K562 (cell line): ENCODE data around the gene HEMK1.

Experiments used
- BRCA1 ChIP-seq, 2 experiments: fragments of 450-650 bp in 1 of 2; sonication (generic) in 1 of 2; formaldehyde crosslinking in 1 of 2; IDR thresholded peaks; 2 replicates each; pipeline versions ENCODE4 v1.5.0 to v1.6.1; 2017 to 2020; ENCODE audit warnings: mild to moderate bottlenecking in 1 of 2, missing genetic modification reagents in 1 of 2
- CC2D1A ChIP-seq: fragments of 450-650 bp; IDR thresholded peaks from 2 replicates; pipeline ENCODE4 v1.6.1; 2017; ENCODE audit warnings: mild to moderate bottlenecking
- CTCF ChIP-seq, 3 experiments: IDR thresholded peaks in 2 of 3; conservative IDR thresholded peaks in 1 of 3; 2 replicates each; pipeline ENCODE4 v1.5.1; 2011 to 2012; ENCODE audit warnings: low read length in 3 of 3, mild to moderate bottlenecking in 3 of 3, control low read depth in 2 of 3, improper control_type of control experiment in 1 of 3, inconsistent platforms in 1 of 3, low read depth in 1 of 3, mixed read lengths in 1 of 3, moderate library complexity in 1 of 3; ENCODE audit not compliant: insufficient read depth in 2 of 3
- GABPA ChIP-seq: fragments of 200-800 bp; sonication (Bioruptor generic); conservative IDR thresholded peaks from 2 replicates; pipeline ENCODE4 v1.6.1; 2016; ENCODE audit warnings: low read depth, missing genetic modification characterization, missing compliant biosample characterization
- HNRNPUL1 ChIP-seq: fragments of 200-400 bp; formaldehyde crosslinking; IDR thresholded peaks from 2 replicates; pipeline ENCODE4 v1.6.1; 2017; ENCODE audit warnings: low read length
- KAT8 ChIP-seq: fragments of 450-650 bp; IDR thresholded peaks from 2 replicates; pipeline ENCODE4 v1.6.1; 2016; ENCODE audit warnings: low read depth, mild to moderate bottlenecking
- MAFF ChIP-seq: IDR thresholded peaks from 2 replicates; pipeline ENCODE4 v1.6.1; 2012; ENCODE audit warnings: low read length, improper control_type of control experiment
- MBD2 ChIP-seq: sonication (generic); IDR thresholded peaks from 2 replicates; pipeline ENCODE4 v1.6.1; 2016; ENCODE audit warnings: low read depth, borderline replicate concordance
- PCBP1 ChIP-seq: fragments of 200-400 bp; formaldehyde crosslinking; IDR thresholded peaks from 2 replicates; pipeline ENCODE4 v1.6.1; 2018; ENCODE audit warnings: mild to moderate bottlenecking, low read depth, low read length; ENCODE audit not compliant: poor library complexity, severe bottlenecking
- SMARCE1 ChIP-seq: fragments of 450-650 bp; IDR thresholded peaks from 2 replicates; pipeline ENCODE4 v1.7.1; 2016; ENCODE audit warnings: mild to moderate bottlenecking
- TAF1 ChIP-seq: IDR thresholded peaks from 2 replicates; pipeline ENCODE4 v1.6.1; 2011; ENCODE audit warnings: mild to moderate bottlenecking, low read length, moderate library complexity; ENCODE audit not compliant: insufficient read depth, control insufficient read depth, severe bottlenecking; ENCODE audit errors: extremely low read depth
- TAF7 ChIP-seq: fragments of 450-650 bp; IDR thresholded peaks from 2 replicates; pipeline ENCODE4 v1.6.1; 2016; ENCODE audit warnings: missing genetic modification characterization, missing compliant biosample characterization
- ZBTB43 ChIP-seq: sonication (generic); formaldehyde crosslinking; IDR thresholded peaks from 2 replicates; pipeline ENCODE4 v1.8.0; 2023; ENCODE audit warnings: mild to moderate bottlenecking, missing genetic modification reagents
- ZNF311 ChIP-seq: fragments of 250-450 bp; sonication (Bioruptor Pico); IDR thresholded peaks from 2 replicates; pipeline ENCODE4 v1.4.0; 2020; ENCODE audit warnings: mild to moderate bottlenecking, moderate library complexity

GRCh38 chr3:50585919-50586762, 16.8 kb downstream of the HEMK1 start:
- TF ChIP-seq CC2D1A (no peak), HNRNPUL1 (no peak), ZNF311 (no peak), PCBP1 (no peak), BRCA1 (IDR thresholded peaks at IDR 0.05) (no peak), BRCA1 (CRISPR knock-in tag; IDR thresholded peaks at IDR 0.05) (no peak), ZBTB43 (CRISPR knock-in tag) (no peak), KAT8 (no peak), GABPA (tag) (no peak), TAF7 (tag) (no peak), TAF1 (no peak), MAFF (no peak), CTCF (IDR thresholded peaks at IDR 0.05 in 2 of 3, conservative IDR thresholded peaks at IDR 0.05 in 1 of 3; ENCODE audit: insufficient read depth in 2 of 3, low read depth in 1 of 3, low read length in 3 of 3) (no peak), SMARCE1 (no peak), MBD2 (no peak)
